Fibroblast of skin of back (primary cell): Measurements from ENCODE around the gene ZBTB34. TPM values are rescaled to one million over a fixed set of nuclear protein-coding genes. Genes with fewer than 3 reads are reported as not detected.
"Not testable (repeated sequence)": the region's sequence is repeated elsewhere in the genome, so short reads cannot be mapped to it uniquely, and the experiment has no call there.

Source experiments
- DNase-seq: peaks from one replicate; pipeline ENCODE4 v3.0.0-alpha.2; 2013
- polyA plus RNA-seq, 2 experiments: library from polyadenylated mRNA; unstranded; fragments of 120-200 nt; gene quantifications; one replicate each; pipeline ENCODE4 v1.2.1, GENCODE V29; 2013; ENCODE audit not compliant: insufficient read length in 2 of 2

The ZBTB34 gene, protein sequence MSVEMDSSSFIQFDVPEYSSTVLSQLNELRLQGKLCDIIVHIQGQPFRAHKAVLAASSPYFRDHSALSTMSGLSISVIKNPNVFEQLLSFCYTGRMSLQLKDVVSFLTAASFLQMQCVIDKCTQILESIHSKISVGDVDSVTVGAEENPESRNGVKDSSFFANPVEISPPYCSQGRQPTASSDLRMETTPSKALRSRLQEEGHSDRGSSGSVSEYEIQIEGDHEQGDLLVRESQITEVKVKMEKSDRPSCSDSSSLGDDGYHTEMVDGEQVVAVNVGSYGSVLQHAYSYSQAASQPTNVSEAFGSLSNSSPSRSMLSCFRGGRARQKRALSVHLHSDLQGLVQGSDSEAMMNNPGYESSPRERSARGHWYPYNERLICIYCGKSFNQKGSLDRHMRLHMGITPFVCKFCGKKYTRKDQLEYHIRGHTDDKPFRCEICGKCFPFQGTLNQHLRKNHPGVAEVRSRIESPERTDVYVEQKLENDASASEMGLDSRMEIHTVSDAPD
- 4.7 TPM for polyA plus RNA-seq (2013, experiment 1 of 2; ENCODE audit: insufficient read length)
- polyA plus RNA-seq (2013, experiment 2 of 2; ENCODE audit: insufficient read length), result 5.4 TPM

DNA sequence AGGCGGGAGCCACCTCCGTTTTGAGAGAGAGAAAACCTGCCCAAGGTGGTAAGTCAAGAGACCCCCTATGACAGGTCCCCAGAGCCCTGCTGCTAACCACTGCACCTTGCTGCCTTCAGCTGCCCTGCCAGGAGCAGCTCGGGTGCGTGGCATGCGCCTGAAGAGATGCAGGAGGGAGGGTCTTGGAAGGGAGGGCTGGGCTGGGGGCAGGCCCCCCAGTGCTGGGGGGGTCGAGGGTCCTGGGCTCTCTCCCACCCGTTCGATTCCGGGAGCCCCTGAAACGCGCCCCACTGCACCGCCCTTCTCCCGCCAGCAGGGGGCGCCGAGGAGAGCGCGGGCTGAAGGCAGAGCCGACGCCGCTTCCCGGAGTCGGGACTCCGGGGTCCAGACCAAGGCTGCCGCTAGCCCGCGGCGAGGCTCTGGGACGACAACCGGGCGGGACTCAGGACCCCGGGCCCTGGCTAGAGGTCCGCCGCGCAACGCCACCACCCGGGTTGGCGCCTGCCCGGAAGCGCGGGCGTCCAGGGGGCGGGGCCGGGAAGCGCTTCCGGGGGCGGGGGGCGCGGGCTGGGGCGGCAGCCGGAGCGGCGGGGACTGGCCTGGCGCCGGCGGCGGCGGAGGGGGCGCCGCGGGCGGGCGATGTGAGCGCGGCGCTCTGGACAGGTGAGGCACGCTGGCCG is at the start of gene ZBTB34:
ZBTB34 (plus strand) TSS at position 563 of the 680 bp plus-strand sequence. CDS start 18,761 bp downstream, outside the sequence.
- peak; percentile 61 for DNase-seq

DNA sequence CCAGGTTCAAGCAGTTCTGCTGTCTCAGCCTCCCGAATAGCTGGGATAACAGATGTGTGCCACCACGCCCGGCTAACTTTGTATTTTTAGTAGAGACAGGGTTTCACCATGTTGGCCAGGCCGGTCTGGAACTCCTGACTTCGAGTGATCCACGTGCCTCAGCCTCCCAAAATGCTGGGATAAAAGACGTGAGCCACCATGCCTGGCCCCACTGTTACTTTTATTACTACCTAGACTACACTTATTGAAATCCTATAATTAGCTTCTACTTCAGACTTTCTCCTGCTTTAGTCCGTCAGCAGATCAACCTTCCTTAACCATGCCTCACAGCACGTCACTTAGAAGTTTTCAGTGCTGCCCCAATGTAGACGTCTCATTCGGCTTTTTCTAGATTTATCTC is 47.4 kb upstream of the ZBTB34 start:
- no peak for DNase-seq

DNA sequence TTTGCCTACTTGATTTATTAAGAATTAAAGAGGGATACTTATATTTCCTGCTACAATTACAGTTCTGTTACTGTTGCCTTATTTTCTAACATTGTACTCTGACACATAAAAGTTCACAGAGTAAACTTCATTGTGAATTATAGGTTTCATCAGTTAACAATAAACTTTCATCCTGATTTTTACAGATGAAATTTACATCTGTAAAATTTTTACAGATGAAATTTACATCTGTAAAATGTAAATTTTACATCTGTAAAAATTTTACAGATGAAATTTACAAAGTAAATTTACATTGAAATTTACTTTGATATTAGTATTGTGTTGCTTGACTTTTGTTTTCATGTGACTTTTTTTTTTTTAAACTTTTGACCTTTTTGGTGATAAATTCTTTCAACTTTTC is 46.3 kb upstream of the ZBTB34 start:
- DNase-seq, result no peak

DNA sequence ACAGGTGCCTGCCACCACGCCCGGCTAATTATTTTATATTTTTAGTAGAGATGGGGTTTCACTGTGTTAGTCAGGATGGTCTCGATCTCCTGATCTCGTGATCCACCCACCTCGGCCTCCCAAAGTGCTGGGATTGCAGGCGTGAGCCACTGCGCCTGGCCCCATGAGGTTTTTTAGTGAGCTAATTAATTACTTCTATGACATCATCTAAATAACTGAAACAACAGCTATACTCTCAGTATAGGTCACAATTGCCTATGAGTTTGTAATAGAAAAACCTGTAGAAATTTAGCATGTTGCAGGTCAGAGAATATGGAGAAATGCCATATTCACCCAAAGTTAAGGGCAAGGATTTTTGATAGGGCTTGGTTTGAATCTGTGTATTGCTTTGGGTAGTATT is 42.8 kb upstream of the ZBTB34 start:
- not testable (repeated sequence) for DNase-seq

DNA sequence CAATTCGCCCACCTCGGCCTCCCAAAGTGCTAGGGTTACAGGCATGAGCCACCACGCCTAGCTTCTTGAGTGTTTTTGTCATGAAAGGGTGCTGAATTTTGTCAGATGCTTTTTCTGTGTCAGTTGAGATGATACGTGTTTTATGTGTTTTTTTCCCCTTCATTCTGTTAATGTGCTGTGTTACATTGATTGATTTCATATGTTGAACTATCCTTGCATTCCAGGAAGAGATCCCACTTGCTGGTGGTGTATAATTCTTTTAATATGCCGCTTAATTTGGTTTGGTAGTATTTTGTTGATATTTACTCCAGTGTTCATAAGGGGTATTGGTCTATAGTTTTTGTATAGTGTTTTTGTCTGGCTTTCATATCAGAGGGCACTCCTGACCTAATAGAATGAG is 42.0 kb upstream of the ZBTB34 start:
- no peak for DNase-seq

DNA sequence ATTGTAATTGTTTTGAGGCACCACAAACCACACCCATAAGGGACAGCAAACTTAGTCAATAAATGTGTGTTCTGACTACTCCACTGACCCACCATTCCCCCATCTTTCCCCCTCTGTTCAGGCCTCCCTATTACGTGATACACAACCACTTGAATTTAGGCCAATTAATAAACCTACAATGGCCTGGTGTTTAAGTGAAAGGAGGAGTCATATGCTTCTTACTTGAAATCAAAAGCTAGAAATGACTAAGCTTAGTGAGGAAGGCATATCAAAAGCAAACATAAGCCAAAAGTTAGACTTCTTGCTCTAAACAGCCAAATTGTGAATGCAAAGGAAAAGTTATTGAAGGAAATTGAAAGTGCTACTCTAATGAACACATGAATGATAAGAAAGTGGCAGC is 41.0 kb upstream of the ZBTB34 start:
- no peak for DNase-seq

DNA sequence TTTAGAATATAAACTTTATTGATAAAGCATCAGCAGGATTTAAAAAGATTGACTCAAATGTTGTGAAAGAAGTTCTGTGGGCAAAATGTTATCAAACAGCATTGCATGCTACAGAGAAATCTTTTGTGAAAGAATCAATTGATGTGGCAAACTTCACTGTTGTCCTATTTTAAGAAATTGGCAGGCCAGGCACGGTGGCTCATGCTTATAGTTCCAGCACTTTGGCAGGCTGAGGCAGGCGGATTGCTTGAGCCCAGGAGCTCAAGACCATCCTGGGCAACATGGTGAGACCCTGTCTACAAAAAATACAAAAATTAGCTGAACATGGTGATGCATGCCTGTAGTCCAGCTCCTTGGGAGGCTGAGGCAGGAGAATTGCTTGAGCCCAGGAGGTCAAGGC is 38.2 kb upstream of the ZBTB34 start:
- DNase-seq, result no peak

DNA sequence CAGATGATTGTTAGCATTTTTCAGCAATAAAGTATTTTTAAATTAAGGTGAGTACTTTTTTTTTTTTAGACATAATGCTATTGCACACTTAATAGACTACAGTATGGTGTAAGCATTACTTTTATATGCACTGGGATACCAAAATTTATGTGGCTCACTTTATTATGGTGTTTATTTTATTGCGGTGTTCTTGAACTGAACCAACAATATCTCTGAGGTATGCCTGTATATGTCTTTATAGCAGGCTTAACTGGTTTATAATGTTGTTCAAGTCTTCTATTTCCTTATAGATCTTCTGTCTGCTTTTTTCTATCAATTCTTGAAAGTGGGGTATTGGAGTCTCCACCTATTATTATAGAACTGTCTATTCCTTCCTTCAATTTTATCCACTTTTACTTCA is 37.6 kb upstream of the ZBTB34 start:
- DNase-seq, result no peak

DNA sequence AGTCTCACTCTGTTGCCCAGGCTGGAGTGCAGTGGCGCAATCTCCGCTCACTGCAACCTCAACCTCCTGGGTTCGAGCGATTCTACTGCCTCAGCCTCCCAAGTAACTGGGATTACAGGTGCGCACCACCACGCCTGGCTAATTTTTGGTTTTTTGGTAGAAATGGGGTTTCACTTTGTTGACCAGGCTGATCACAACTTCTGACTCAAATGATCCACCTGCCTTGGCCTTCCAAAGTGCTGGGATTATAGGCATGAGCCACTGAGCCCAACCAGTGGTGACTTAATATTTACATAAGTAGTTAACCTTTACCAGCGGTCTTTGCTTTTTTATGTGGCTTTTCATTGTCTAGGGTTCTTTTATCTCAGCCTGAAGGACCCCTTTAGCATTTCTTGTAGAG is 36.4 kb upstream of the ZBTB34 start:
- DNase-seq, result not testable (repeated sequence)

DNA sequence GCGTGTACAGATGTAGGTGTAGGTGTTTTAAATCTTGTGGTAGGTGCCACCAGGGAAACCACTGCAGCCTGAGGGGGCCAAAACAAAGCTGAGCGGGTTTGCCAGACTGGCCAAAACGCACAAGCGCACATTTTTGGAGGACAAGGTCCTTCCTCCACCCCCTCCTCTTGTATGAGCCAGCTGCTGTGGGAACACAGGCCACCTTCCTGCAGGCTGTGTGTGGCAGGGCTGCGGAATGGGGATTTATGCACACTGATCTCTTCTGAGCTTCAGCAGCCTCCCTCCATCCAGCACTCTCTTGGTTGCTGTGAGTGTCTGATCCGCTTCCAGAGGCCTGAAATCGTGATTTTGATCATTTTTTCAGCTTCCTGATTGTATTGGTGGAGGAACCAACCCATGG is 33.2 kb upstream of the ZBTB34 start:
- no peak for DNase-seq

DNA sequence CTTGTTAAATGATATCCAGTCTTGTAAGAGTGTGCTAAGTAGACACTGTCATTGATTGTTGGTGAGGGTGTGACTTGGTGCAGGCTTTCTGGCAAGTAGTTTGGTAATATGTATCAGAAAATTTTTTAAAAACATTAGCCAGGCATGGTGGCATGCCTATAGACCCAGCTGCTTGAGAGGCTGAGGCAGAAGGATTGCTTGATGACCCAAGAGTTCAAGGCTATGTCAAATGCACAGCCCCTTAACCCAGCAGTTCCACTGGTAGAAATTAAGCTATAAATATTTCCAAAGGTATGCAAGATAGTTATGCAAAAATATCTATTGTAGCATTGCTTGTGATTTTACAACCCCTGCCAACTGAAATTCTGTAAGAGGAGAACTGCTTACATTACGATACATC is 31.4 kb upstream of the ZBTB34 start:
- no peak for DNase-seq

DNA sequence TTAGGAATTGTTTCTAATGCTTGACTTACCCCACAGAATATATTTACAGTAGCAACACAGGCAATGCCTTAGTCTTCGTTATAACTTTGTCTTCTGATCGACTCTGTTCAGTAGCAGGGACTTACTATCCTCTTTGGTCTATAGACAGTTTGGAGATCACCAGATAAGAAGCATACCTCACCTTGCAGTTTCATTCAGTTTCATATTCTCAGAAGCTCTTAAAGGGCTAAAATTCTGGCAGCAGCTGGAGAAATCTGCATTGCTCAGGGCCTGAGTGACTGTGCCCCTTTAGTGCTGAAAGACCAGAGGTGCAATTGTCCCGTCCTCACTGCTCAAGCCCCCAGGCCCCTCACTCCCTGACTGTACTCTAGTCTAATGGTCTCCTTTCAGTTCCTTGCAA is 29.6 kb upstream of the ZBTB34 start:
- DNase-seq, result no peak

DNA sequence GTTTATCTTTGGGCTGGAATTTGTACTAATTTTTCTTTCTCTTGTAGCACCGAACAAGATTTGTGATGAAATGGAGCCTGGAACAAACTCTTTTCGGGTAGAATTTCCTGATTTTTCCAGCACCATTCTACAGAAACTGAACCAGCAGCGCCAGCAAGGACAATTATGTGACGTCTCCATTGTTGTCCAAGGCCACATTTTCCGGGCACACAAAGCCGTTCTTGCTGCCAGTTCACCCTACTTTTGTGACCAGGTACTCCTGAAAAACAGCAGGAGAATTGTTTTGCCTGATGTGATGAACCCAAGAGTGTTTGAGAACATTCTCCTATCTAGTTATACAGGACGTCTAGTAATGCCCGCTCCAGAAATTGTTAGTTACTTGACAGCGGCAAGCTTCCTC is 28.0 kb upstream of the ZBTB34 start:
- no peak for DNase-seq

DNA sequence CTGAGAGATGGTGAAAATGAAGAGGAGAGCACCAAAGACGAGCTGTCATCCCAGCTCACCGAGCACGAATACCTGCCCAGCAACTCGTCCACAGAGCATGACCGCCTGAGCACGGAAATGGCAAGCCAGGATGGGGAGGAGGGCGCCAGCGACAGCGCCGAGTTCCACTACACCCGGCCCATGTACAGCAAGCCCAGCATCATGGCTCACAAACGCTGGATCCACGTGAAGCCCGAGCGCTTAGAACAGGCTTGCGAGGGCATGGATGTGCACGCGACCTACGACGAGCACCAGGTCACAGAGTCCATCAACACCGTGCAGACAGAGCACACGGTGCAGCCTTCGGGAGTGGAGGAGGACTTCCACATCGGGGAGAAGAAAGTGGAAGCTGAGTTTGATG is 27.4 kb upstream of the ZBTB34 start:
- no peak for DNase-seq

DNA sequence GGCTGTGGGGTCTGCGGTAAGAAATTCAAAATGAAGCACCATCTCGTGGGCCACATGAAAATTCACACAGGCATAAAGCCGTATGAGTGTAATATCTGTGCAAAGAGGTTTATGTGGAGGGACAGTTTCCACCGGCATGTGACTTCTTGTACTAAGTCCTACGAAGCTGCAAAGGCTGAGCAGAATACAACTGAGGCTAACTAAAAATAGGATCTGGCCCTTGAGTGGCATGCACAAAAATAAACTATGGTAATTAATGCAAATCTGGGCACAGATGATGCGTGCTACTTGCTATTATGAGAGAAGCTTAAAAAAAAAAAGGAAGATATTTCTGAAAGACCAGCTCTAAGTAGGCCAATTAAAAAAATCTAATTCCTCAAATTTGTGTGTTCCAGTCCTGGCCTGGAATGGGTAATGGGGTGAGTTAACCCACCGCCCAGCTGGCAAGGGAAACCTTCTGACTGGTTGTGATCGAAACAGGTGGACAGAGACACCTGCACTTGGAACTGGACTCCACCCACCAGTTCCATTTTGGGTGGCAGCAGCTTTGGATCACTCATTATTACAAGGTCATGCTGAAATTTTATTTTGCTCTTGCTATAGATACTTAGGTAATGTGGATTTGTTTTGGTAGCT is 26.6 kb upstream of the ZBTB34 start:
- DNase-seq, result no peak

DNA sequence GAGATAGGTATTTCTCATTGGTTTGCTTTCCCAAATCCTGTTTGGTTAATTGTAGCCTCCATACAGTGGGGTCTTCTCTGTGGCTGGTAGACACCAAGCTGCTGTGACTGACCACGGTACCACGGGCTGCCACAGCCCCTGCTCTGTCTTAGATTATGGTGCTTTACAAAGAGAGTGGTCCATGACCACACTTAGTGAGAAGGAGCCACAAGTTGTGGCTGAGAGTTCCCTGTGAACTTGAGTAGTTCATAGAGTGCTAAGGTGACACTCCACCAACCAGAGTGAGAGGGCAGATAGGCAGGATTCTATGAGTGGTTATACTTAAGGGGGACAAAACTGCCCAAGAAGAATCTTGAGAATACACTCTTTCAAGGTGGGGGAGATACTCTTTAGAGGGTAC is 25.8 kb upstream of the ZBTB34 start:
- DNase-seq, result no peak

DNA sequence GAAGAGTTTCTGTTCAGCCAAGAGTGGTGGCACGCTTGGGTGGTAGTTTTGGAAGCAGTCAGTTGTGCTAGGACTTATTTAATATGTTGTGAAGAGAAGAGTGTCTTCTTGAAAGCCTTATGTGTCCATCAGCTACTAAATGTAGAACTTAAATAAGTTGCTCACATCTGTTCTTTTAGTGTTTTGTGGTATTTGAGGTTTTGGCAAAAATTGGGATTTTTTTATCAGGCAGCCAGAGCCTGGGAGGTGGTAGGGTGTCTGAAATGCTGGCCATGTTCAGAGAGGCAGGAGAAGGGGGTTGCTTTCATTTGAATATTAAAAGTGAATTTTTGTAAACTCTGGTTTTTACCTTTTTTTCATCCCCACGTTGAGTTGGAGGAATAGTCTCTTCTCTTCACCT is 24.2 kb upstream of the ZBTB34 start:
- DNase-seq, result no peak

DNA sequence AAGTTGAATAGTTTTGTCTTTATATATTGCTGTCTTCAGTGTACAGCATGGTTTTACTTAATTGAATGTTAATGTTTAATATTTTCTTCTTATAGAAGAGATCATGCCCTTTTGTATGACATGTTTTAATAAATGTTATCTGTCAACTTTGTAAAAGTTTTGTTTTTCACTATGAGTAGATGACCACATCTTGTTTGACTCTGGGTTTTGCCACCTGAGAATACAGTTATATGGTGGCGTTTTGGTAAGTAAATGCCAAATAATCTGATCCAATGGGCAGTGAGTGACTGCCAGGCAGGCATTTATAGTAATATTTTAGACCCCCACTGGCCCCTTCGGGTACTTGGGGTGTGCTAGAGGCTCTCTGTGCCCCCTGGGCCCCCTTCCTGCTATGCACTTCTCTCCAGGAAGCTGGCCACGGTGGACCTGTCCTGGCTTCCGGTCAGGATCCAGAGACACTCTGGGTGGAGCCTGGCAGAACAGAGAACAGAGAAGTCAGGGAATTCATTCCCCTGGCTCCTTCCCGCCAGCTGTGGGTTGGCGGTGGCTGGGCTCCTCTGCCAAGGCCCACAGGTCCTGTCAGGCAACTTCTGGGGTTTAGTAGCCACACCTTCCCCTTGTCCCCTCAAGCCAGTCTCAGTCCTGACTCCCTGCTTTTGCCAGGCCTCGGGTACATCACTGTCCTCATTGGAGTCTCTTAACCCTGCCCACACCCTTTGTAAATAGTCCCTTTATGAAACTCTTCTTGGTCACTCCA is 22.2 kb upstream of the ZBTB34 start:
- DNase-seq, result no peak

DNA sequence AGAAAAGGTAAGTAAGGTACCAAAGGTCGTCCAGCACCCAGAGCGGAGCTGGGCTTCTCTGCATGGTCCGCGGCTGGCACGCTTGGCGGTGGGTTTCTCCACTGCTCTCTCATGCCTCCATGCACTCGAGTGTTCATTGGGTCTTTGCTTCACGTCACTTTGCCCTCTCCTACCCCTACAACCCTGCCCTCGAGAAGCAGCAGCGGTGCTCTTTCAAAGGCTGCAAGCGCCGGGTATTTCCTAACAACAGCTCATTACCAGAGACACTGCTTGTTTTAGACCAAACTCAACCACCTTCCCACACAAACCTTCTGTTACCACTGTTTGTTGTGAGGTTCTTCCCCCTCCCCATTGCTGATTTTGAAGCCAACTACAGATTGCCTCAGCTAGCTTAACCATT is 21.5 kb upstream of the ZBTB34 start:
- DNase-seq, result no peak

DNA sequence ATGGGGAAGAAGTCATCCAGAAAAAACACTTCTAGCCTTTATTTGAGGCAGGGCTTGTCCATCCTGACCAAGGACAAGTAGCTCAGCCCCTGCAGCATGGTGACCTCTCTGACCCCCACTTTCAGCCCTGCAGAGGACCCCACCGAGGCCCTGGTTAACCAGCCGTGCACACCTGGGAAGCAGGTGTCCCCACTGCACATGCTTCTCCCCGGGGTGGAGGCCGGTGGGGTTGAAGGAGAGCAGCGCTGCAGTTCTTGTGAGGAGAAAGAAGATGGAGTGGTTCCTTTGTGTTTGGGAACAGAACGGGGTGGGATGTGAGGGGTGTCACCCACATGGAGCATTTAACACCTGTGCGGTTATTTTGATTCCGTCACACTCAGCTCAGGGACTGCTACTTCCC is 21.1 kb upstream of the ZBTB34 start:
- no peak for DNase-seq

DNA sequence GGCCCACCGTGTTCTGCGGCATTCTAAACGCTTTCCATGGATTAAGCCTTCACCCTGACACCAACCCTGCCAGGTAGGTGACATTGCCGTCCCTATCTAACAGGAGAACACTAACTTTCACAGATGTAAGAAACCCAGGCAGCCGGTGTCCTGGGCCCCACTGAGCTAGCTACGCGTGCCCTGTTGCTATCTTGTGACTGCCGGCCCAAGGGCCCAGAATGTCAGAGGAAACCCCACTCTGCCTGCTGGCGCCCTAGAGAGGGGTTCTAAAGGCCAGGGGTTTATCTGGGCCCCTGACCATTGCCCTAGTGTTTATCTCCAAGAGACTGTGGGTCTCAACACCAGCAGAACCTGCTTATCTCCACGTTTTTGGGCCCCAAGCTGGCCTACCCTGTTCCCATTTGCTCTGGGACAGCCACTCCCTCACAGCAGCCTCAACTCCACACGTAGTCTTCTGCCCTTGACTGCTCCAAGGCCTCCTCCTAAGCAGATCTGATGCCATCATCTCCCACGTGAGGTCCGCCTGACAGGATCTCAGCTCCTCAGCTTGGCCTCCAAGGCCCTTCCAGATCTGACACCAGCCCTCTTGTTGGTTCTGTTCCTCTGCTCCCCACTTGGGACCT is 18.1 kb upstream of the ZBTB34 start:
- no peak for DNase-seq
